Epithelial cell of prostate (primary cell): ENCODE results near the gene LHFPL2.
"Not testable (repeated sequence)": the region's sequence is repeated elsewhere in the genome, so short reads cannot be mapped to it uniquely, and the experiment has no call there.

Experiments used
- DNase-seq: peaks from one replicate; pipeline ENCODE4 v3.0.0-alpha.2; 2011; ENCODE audit warnings: low read depth, low spot score
- H3K27ac ChIP-seq: fragments of 450-650 bp; 2 replicates; pipeline ENCODE4 v1.5.1; 2017; ENCODE audit warnings: mild to moderate bottlenecking

The LHFPL2 gene

DNA sequence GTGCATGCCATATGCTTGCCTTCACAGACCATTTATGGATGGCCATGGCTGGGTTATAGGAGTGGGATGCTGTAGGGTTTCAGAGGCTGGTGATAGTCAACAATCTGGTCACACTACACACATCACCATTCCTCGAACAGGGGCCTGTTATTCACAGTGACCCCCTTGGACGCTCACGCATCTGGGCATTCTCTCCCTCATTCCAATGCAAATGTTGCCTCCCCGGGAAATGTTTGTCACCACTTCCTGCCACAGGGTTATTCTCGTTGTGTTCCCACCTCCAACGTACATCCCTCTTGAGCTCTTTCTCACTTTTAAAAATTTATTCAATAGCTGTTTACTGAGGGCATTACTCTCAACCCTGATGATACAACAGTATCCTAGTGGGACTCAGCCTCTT lies 152.8 kb downstream of the LHFPL2 start:
- DNase-seq, result no peak
- peak overlapping the region; percentile 33 for H3K27ac ChIP-seq

DNA sequence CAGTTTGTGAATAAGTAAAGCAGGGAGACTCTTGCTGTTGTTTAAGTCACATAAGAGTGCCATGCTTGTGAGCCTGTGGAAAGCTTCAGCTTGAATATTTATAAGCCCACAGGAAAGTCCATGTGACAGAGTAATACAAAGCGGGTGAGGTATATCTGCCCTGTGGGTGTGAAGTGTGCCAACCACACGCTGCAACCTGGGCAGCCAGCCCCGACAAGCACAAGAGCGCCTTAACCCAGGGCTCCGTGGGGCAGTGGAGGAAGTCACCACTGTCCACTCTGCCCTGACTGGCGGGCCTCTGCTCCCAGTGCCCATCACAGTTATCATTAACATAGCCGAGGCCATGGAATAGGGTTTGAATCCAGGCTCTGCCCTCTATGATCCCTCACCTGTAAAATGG lies 155.9 kb downstream of the LHFPL2 start:
- DNase-seq, result no peak
- H3K27ac ChIP-seq, result no peak overlapping the region

DNA sequence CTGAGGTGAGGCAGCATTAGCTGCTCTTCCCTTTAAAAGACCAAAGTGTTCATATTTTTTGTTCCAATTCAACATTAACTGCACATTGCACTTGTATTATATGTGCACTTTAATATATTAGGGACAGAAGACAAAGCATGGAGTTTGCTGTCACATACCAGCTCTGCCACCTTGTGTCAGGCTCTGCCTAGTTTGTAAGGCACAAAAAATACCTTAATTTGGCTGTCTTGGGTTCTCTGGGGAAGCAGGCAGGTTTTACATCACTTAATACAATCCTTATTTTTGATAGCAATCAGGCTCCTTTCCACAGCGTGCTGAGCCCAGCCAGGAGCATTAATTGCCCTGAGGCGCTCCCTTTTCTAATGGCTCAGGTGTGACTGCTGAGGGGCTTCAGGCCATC lies 156.3 kb downstream of the LHFPL2 start:
- no peak overlapping the region for H3K27ac ChIP-seq
- no peak for DNase-seq

GRCh38 chr5:78490709-78491485 lies 157.7 kb downstream of the LHFPL2 start:
- H3K27ac ChIP-seq, result peak overlapping the region; percentile 19
- DNase-seq, result peak; percentile 58

GRCh38 chr5:78487846-78488245 lies 160.7 kb downstream of the LHFPL2 start:
- DNase-seq, result no peak
- H3K27ac ChIP-seq, result no peak overlapping the region

DNA sequence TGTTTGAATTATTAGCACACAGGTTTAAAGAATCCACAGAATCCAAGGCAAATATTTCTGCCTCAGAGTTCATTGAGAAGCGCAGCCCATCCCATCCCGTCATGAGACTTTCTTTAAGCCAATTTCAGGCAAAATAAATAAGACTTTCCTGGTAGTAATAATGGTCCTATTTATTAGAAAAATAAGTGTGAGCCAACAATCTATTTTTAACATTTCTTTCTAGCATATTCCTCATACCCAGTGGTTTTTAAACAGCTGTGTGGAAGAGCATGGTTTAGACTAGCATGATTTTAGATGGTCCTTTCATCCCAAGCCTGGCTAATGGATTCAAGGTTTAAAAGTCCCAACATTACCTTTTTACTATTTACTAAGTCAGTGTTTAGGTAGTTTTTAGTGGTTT lies 162.4 kb downstream of the LHFPL2 start:
- no peak overlapping the region for H3K27ac ChIP-seq
- DNase-seq, result no peak

GRCh38 chr5:78483809-78484521 lies 164.6 kb downstream of the LHFPL2 start:
- no peak for DNase-seq
- H3K27ac ChIP-seq, result peak overlapping the region; percentile 10

DNA sequence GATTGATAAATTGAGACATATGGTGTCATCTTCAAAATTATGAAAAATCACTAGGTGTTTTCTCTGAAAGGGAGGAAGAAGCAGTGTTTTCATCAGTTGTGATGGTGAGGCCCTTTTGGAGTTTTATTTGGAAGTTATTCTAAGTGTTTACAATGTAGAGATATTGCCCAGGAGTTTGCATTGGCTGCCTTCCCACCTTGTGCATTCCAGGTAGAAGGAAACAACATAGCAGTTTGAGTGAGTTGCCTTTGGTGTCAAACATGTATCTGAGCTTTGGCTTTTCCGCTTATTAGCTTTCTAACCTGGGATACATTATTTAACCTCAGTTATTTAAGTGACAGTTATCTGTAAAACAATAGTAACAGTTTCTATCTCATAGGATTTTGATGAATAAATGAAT lies 165.6 kb downstream of the LHFPL2 start:
- no peak overlapping the region for H3K27ac ChIP-seq
- no peak for DNase-seq

- DNase-seq, result no peak
- no peak overlapping the region for H3K27ac ChIP-seq
These were observed 171.8 kb downstream of the LHFPL2 start for GRCh38 chr5:78476795-78477194.

GRCh38 chr5:78475370-78475769 lies 173.2 kb downstream of the LHFPL2 start:
- no peak for DNase-seq
- no peak overlapping the region for H3K27ac ChIP-seq

- H3K27ac ChIP-seq, result no peak overlapping the region
- DNase-seq, result no peak
These were observed 174.8 kb downstream of the LHFPL2 start for GRCh38 chr5:78473751-78474150.

DNA sequence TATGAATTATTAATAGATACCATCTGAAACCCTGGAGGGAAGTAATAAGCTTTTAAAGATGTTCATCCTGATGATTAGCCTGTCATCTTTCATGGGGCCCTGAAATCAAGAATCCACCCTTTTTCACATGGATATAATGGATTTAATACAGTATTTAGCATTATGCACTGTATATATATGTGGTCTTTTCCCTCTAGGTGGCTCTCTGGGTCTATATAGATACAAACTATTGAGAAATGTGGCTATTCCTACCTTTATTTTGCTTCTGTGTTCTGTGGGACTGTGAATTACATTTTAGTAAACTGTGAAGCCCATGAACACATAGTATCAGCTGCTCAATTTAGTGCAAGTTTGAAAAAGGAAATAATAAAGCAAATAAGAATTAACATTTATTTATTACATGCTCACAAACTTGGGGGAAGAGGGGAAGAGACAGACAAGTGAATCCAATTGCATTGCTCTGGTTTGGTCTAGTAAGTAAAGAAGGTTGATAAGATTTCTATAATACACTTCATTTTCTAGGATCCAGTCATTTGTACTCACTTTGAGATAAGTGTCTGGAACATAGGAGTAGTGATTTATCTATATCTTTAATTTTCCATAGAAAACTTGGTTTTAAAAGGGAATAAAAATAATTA lies 176.0 kb downstream of the LHFPL2 start:
- H3K27ac ChIP-seq, result no peak overlapping the region
- no peak for DNase-seq

- DNase-seq, result no peak
- H3K27ac ChIP-seq, result no peak overlapping the region
These were observed 176.7 kb downstream of the LHFPL2 start for GRCh38 chr5:78471896-78472295.

GRCh38 chr5:78467752-78468357 lies 180.7 kb downstream of the LHFPL2 start:
- H3K27ac ChIP-seq, result no peak overlapping the region
- DNase-seq, result no peak

DNA sequence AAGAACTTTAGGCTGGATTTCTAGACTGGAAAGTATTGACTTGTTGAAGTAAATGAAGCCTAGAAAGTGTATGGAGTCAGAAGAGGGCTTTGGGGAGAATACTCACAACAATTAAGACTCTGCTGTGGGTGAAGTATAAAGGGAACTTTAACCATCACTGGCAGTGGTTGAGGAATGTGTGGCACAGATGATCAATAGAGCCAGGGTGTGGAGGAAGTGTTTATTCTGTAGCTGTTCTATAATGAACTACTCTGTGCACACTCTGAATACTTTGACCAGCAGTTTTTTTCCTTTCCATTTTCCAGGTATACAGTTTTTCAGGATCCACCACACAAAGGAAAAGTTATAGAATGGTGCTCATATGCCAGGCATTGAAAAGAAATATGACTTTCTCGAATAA lies 181.4 kb downstream of the LHFPL2 start:
- no peak overlapping the region for H3K27ac ChIP-seq
- no peak for DNase-seq

GRCh38 chr5:78458843-78459242 lies 189.7 kb downstream of the LHFPL2 start:
- H3K27ac ChIP-seq, result no peak overlapping the region
- DNase-seq, result no peak

DNA sequence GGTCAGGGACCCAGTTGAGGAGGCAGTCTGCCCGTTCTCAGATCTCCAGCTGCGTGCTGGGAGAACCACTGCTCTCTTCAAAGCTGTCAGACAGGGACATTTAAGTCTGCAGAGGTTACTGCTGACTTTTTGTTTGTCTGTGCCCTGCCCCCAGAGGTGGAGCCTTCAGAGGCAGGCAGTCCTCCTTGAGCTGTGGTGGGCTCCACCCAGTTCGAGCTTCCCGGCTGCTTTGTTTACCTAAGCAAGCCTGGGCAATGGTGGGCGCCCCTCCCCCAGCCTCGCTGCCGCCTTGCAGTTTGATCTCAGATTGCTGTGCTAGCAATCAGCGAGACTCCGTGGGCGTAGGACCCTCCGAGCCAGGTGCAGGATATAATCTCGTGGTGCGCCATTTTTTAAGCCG lies 191.1 kb downstream of the LHFPL2 start:
- not testable (repeated sequence) for H3K27ac ChIP-seq, DNase-seq

GRCh38 chr5:78449103-78449502 lies 199.5 kb downstream of the LHFPL2 start:
- no peak for DNase-seq
- no peak overlapping the region for H3K27ac ChIP-seq

GRCh38 chr5:78447775-78448424 lies 200.7 kb downstream of the LHFPL2 start:
- H3K27ac ChIP-seq, result no peak overlapping the region
- DNase-seq, result no peak
